ENCODE measurements around the gene SGCD.

SGCD gene

GRCh38 chr5:156684216-156684615 is 357.3 kb downstream of the SGCD start:
- no peak overlapping the region for H3K27ac ChIP-seq (ENCODE audit: extremely low read depth, low read depth, low read length)
- ChIA-PET POLR2A (no interaction called here), CTCF (no interaction called here)
- no peaks in the 10 kb centered on the region for H3K36me3 ChIP-seq (ENCODE audit: control insufficient read depth in 2 of 2, insufficient read depth in 1 of 2, low read length in 2 of 2)
- no peak for TF ChIP-seq MZF1 (tag by site-specific recombination; IDR thresholded peaks at IDR 0.05; ENCODE audit: borderline replicate concordance)
- TF ChIP-seq ZNF23 (tag by site-specific recombination; IDR thresholded peaks at IDR 0.05; ENCODE audit: borderline replicate concordance), result no peak
- TF ChIP-seq IKZF3 (tag by site-specific recombination; IDR thresholded peaks at IDR 0.05), result no peak
- TF ChIP-seq SALL2 (tag by site-specific recombination; IDR thresholded peaks at IDR 0.05; ENCODE audit: borderline replicate concordance), result no peak
- no peak for TF ChIP-seq ZXDB (tag by site-specific recombination; IDR thresholded peaks at IDR 0.05)
- no peak for TF ChIP-seq ZNF580 (tag by site-specific recombination; IDR thresholded peaks at IDR 0.05)
- no peak for TF ChIP-seq ZNF473 (tag by site-specific recombination; IDR thresholded peaks at IDR 0.05)
- no peak for TF ChIP-seq ZNF510 (tag by site-specific recombination; IDR thresholded peaks at IDR 0.05; ENCODE audit: insufficient replicate concordance)
- TF ChIP-seq ZNF114 (tag by site-specific recombination; IDR thresholded peaks at IDR 0.05), result no peak
- no peak for TF ChIP-seq ZNF76 (tag by site-specific recombination; IDR thresholded peaks at IDR 0.05; ENCODE audit: borderline replicate concordance, low read depth)
- no peak for TF ChIP-seq ZNF555 (tag by site-specific recombination; conservative IDR thresholded peaks at IDR 0.05)
- TF ChIP-seq KLF17 (tag by site-specific recombination; IDR thresholded peaks at IDR 0.05), result no peak
- TF ChIP-seq ZNF426 (tag by site-specific recombination; IDR thresholded peaks at IDR 0.05), result no peak
- no peak for TF ChIP-seq ZNF518A (tag by site-specific recombination; conservative IDR thresholded peaks at IDR 0.05; ENCODE audit: low read depth)
- TF ChIP-seq BCL6B (tag by site-specific recombination; IDR thresholded peaks at IDR 0.05), result no peak
- TF ChIP-seq ZFHX2 (tag by site-specific recombination; conservative IDR thresholded peaks at IDR 0.05), result no peak
- no peak for TF ChIP-seq ZNF558 (tag by site-specific recombination; IDR thresholded peaks at IDR 0.05)
- TF ChIP-seq ZNF610 (tag by site-specific recombination; IDR thresholded peaks at IDR 0.05; ENCODE audit: borderline replicate concordance), result no peak
- no peak for TF ChIP-seq GLIS2 (tag by site-specific recombination; IDR thresholded peaks at IDR 0.05)
- H3K4me3 ChIP-seq (ENCODE audit: low read depth, low read length), result no peak overlapping the region
- H3K4me1 ChIP-seq (ENCODE audit: control insufficient read depth, insufficient read depth, low read length), result no peaks in the 10 kb centered on the region
- H3K9me3 ChIP-seq (ENCODE audit: control insufficient read depth, insufficient read depth, low read depth, low read length), result no peaks in the 10 kb centered on the region

Data from HEK293 (cell line).